DND-41 (cell line): ENCODE results near the gene COL23A1.

Experiments
- CTCF ChIP-seq: IDR thresholded peaks from 2 replicates; pipeline ENCODE4 v1.5.1; 2012; ENCODE audit warnings: borderline replicate concordance, low read length, moderate library complexity, mild to moderate bottlenecking; ENCODE audit not compliant: poor library complexity, severe bottlenecking; ENCODE audit errors: extremely low read depth
- EZH2 ChIP-seq: IDR thresholded peaks from 3 replicates; pipeline ENCODE4 v1.6.1; 2012; ENCODE audit warnings: borderline replicate concordance, low read depth, mild to moderate bottlenecking, moderate library complexity, low read length, inconsistent platforms; ENCODE audit not compliant: severe bottlenecking

- TF ChIP-seq CTCF (no peak), EZH2 (no peak)
These were observed 176.2 kb downstream of the COL23A1 start for GRCh38 chr5:178413988-178414387.
